Measurements from ENCODE around the gene OPCML. TPM values are rescaled to one million over a fixed set of nuclear protein-coding genes. Genes with fewer than 3 reads are reported as not detected.

Gene OPCML
- total RNA-seq, 1 experiment from 2014 or later: not detected

DNA sequence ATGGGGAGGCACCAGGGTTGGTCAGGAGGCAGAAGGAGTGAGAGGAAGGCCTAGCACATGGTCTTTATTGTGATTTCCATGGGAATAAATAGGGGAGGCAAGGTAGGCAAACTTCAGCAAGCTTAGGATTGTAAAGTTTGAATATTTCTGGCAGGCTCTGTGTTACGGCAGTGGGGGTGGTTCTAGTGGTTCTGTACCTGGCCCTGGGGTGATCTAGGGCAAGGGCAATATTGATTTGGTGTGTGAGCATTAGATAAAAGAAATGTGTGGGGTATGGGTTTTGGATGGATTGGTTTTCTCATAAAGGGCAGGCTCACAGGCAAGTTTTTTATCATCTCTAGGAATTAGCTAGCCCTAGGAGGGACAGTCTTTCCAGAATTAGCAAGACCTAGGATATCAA, 584.0 kb downstream of the OPCML start:
- no peaks in the 10 kb centered on the region for H3F3A ChIP-seq (ENCODE audit: insufficient read depth, low read depth)
- DNase-seq: no peak
- H4K20me1 ChIP-seq (ENCODE audit: insufficient read depth): no peaks in the 10 kb centered on the region
- intact Hi-C loops (cut with micrococcal nuclease; ENCODE audit: unreplicated experiment): no loop called here
- no peak overlapping the region for H3K27ac ChIP-seq
- no peak overlapping the region for H2AFZ ChIP-seq
- no TSS peak for BruUV-seq (replicated peaks)
- POLR2A ChIA-PET (ENCODE audit: unreplicated experiment): no interaction called here
- no peaks in the 10 kb centered on the region for H3K4me1 ChIP-seq (replicated peaks; ENCODE audit: insufficient read depth)
- H3K4me2 ChIP-seq: no peak overlapping the region
- TF ChIP-seq EZH2 (IDR thresholded peaks at IDR 0.05; ENCODE audit: low read depth): no peak
- TF ChIP-seq, protein P1, sequence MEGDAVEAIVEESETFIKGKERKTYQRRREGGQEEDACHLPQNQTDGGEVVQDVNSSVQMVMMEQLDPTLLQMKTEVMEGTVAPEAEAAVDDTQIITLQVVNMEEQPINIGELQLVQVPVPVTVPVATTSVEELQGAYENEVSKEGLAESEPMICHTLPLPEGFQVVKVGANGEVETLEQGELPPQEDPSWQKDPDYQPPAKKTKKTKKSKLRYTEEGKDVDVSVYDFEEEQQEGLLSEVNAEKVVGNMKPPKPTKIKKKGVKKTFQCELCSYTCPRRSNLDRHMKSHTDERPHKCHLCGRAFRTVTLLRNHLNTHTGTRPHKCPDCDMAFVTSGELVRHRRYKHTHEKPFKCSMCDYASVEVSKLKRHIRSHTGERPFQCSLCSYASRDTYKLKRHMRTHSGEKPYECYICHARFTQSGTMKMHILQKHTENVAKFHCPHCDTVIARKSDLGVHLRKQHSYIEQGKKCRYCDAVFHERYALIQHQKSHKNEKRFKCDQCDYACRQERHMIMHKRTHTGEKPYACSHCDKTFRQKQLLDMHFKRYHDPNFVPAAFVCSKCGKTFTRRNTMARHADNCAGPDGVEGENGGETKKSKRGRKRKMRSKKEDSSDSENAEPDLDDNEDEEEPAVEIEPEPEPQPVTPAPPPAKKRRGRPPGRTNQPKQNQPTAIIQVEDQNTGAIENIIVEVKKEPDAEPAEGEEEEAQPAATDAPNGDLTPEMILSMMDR (conservative IDR thresholded peaks at IDR 0.05): no peak
- no peak overlapping the region for H3K4me3 ChIP-seq
- H3K27me3 ChIP-seq (ENCODE audit: insufficient read depth, low read depth): peaks cover 32% of the 10 kb centered on the region; the same call in 1 of the 2 replicates
- no peaks in the 10 kb centered on the region for H3K36me3 ChIP-seq (ENCODE audit: low read depth)
- no peaks in the 10 kb centered on the region for H3K9me3 ChIP-seq (ENCODE audit: insufficient read depth, low read depth)
- H3K79me2 ChIP-seq (ENCODE audit: low read depth): no peaks in the 10 kb centered on the region
- CTCF ChIA-PET: no interaction called here
- H3K9me2 ChIP-seq (ENCODE audit: insufficient read depth): no peaks in the 10 kb centered on the region

DNA sequence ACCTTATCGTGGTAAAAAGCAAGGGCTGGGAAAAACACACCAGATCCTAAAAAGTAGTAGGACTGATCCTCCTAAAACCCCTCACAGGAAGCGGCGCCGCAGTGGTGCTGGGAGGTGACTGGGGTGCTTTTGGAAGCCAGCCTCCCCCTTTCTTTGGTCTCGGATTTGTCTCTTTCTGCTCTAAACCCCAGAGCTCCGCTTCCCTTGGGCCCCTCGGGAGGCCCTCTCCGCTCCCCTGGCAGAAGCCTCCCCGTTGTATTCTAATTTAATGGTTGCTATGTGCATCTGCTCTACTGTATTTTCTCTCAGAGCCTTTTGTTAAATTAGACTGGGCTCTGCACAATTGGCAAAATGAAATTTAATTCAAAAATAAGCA, 587.7 kb downstream of the OPCML start:
- Histone ChIP-seq H2AFZ (no peak overlapping the region), H3K9me3 (ENCODE audit: insufficient read depth, low read depth) (no peaks in the 10 kb centered on the region), H3K27me3 (ENCODE audit: insufficient read depth, low read depth) (peaks cover 16% of the 10 kb centered on the region; the same call in 1 of the 2 replicates), H3K4me1 (replicated peaks; ENCODE audit: insufficient read depth) (no peaks in the 10 kb centered on the region), H3K4me2 (no peak overlapping the region), H3K4me3 (no peak overlapping the region), H3F3A (ENCODE audit: insufficient read depth, low read depth) (no peaks in the 10 kb centered on the region), H3K9me2 (ENCODE audit: insufficient read depth) (no peaks in the 10 kb centered on the region), H3K79me2 (ENCODE audit: low read depth) (no peaks in the 10 kb centered on the region), H3K27ac (no peak overlapping the region), H3K36me3 (ENCODE audit: low read depth) (no peaks in the 10 kb centered on the region), H4K20me1 (ENCODE audit: insufficient read depth) (no peaks in the 10 kb centered on the region)
- no peak for DNase-seq
- TF ChIP-seq, protein P1 (conservative IDR thresholded peaks at IDR 0.05): no peak
- no peak for TF ChIP-seq EZH2 (IDR thresholded peaks at IDR 0.05; ENCODE audit: low read depth)
- POLR2A ChIA-PET (ENCODE audit: unreplicated experiment): no interaction called here
- intact Hi-C loops (cut with micrococcal nuclease; ENCODE audit: unreplicated experiment): no loop called here
- CTCF ChIA-PET: no interaction called here
- no TSS peak for BruUV-seq (replicated peaks)

DNA sequence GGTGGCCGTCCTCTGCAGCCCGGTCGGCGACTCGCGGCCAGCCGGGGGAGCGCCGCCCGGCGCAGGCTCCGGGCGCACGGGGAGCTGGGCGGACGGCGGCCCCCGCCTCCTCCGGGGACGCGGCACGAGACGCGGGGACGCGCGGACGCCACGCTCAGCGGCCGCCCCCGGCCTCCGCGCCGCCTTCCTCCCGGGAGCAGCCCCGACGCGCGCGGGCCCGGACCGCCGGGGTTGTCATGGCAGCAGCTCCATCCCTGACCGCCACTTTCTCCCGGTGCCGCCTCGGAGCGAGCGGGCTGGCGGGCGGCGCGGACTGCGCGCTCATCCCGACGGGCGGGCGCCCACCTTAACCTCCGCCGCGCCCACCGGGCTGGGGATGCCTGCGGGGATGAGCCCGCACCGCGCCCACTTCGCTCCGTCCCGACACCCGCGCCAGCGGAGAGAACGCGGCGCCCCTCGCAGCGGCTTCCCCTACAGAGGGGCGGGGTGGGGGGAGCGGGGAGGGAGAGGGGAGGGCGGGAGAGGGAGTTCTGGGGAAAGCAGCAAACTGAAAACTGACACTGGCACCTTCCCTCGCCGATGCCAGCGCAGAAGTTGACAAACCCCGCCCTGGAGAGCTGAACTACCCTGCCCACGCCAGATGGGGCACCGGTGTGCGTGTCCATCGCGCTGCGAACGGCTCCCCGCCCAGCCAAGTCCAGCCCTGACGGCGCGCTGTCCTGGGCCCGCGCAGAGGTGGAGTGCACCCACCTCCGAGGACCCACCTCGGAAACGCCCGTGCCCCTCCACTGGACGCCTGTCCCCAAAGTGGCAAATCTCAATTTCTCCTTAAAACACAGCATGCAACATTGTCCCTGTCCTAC, 588.4 kb downstream of the OPCML start:
- no peak overlapping the region for H2AFZ ChIP-seq
- POLR2A ChIA-PET (ENCODE audit: unreplicated experiment): no interaction called here
- intact Hi-C loops (cut with micrococcal nuclease; ENCODE audit: unreplicated experiment): no loop called here

More for the DNA sequence above, 588.4 kb downstream of the OPCML start:
- Histone ChIP-seq H4K20me1 (ENCODE audit: insufficient read depth) (no peaks in the 10 kb centered on the region), H3K4me3 (no peak overlapping the region), H3K36me3 (ENCODE audit: low read depth) (no peaks in the 10 kb centered on the region), H3F3A (ENCODE audit: insufficient read depth, low read depth) (no peaks in the 10 kb centered on the region), H3K27ac (no peak overlapping the region), H3K9me3 (ENCODE audit: insufficient read depth, low read depth) (no peaks in the 10 kb centered on the region), H3K27me3 (ENCODE audit: insufficient read depth, low read depth) (peaks cover 9% of the 10 kb centered on the region; the same call in 1 of the 2 replicates), H3K4me2 (no peak overlapping the region), H3K9me2 (ENCODE audit: insufficient read depth) (no peaks in the 10 kb centered on the region), H3K4me1 (replicated peaks; ENCODE audit: insufficient read depth) (no peaks in the 10 kb centered on the region), H3K79me2 (ENCODE audit: low read depth) (no peaks in the 10 kb centered on the region)
- no TSS peak for BruUV-seq (replicated peaks)
- no peak for TF ChIP-seq EZH2 (IDR thresholded peaks at IDR 0.05; ENCODE audit: low read depth)
- TF ChIP-seq, protein P1 (conservative IDR thresholded peaks at IDR 0.05): no peak
- no peak for DNase-seq
- CTCF ChIA-PET: no interaction called here

Data from PC-9 (cell line).